NCI-H146 treated with DMSO at 0.1 percent for 48 hours (cell line): ENCODE results near the gene DNAJA3.
"Not testable (repeated sequence)": the region's sequence is repeated elsewhere in the genome, so short reads cannot be mapped to it uniquely, and the experiment has no call there.

Experiments
- DNase-seq: peaks from one replicate; lab custom pipeline; 2025; ENCODE audit not compliant: unreplicated experiment; lab: John Stamatoyannopoulos, UW

DNAJA3 gene

DNA sequence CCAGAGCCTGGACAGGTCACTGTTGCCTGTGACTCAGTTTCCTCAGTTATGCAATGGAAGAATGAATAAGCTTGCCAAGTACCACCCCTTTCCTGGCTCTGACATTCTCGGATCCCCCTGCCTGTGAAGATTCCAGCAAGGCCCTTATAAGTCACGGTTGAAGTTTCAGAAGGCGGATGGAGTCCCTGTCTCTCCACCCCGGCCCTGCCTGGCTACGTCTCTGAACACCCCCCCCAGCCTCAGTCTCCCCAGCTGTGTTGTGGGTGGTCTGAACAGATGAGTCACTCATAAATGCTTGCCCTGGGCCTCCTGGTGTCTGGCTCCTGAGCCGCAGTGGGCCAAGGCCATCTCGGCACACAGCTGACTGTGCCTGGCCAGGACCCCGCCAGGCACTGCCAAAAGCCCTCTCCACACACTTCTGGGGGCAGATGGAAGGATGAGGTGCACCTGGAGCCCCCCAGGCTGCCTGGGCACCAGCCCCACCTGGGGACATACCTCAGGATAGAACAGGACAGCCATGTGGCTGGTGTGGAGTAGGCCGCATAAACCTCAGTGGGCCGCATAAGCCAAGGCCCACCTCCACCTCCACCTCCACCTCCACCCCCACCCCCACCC, 38.6 kb upstream of the DNAJA3 start:
- no peak for DNase-seq

DNA sequence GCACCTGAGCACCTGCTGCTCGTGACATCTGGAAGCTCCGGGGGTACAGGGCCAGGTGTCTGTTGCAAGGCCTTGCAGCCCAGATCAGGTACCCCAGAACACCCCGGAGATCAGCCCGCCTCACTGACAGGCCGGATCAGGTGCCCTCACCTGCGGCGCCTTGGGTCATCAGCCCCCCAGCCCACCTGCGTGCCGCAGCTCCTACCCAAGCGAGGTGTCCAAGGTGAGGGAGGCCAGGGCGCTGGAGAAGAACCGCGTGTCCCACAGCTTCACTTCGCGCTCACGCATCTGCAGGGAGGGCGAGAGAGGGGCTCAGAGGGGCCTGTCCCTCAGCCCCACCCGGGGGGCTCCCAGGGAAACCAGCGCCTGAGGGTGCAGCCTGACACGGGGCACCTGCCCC, 37.9 kb upstream of the DNAJA3 start:
- DNase-seq, result no peak

DNA sequence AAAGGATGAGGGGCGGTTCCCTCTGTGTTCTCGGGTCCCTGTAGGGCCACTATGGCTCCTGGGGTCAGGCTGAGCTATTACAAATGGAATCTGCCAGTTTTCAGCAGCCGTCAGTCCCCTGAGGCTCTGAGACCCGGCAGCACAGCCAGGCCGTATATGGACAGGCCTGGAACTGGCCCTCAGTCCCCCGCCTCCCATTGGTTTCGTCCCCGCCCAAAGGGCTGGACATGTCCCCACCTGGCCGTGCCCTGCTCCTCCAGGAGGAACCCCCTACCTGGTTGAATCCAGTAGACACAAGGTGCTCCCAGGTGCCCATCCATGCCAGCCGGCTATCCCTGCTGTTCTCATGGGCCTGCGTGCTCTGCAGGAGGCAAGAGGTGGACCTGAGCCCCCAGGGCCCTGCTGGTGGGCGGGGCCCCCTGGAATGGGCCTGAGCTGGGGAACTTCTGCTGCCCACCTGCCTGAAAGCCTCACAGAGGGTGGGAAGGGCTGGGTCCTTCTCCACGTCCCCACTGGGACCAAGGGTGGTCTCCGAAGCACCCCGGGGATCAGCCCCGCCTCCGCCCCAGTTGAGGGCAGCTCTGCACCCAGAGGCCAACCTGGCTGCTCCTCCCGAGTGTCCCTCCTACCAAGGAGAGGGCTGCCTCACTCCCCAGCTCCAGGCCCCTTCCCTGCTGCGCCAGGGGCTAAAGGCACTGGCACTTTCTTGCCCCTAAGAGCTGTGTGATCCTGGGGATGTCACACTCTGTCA, 37.2 kb upstream of the DNAJA3 start:
- no peak for DNase-seq

DNA sequence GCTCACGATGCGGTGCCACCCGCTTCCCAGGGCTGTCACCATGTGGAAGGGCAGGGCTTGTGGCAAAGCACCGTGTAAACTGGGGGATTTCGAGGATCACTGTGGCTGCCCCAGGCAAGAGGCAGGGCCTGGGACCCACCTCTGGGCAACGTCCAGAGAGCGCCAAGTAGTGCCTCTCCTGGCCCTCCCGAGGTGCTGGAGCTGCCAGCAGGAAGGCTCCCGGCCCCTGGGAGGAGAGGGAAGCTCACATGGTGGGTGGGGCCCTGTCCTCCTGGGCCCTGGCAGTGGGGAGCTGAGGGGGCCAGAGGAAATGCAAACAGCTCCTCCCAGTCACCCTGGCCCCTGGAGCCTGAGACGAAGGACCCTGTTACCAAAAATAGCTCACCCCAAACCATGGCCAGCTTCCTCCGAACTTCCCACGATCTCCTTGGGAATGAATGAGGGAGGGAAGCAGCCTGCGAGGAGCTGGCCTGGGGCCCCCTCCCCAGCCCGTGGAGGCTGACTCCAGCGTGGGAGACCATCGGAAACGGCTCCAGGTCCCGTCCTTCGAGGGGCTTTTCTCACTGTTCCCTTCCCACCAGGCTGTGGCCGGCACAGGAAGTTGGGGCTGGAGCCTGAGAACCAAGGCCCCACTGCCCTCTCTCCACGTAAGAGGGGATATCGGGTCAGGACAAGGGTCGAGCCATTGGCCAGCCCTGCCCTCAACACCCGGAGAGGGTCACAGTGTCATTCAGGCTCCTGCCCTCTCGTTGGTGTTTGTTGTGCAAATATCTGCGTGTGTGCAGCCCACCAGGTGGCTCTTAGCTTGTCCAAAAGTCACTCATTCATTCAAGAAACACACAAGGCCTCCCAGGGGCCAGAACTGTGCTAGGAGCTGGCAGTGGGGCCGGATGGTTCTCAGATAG, 36.4 kb upstream of the DNAJA3 start:
- no peak for DNase-seq

DNA sequence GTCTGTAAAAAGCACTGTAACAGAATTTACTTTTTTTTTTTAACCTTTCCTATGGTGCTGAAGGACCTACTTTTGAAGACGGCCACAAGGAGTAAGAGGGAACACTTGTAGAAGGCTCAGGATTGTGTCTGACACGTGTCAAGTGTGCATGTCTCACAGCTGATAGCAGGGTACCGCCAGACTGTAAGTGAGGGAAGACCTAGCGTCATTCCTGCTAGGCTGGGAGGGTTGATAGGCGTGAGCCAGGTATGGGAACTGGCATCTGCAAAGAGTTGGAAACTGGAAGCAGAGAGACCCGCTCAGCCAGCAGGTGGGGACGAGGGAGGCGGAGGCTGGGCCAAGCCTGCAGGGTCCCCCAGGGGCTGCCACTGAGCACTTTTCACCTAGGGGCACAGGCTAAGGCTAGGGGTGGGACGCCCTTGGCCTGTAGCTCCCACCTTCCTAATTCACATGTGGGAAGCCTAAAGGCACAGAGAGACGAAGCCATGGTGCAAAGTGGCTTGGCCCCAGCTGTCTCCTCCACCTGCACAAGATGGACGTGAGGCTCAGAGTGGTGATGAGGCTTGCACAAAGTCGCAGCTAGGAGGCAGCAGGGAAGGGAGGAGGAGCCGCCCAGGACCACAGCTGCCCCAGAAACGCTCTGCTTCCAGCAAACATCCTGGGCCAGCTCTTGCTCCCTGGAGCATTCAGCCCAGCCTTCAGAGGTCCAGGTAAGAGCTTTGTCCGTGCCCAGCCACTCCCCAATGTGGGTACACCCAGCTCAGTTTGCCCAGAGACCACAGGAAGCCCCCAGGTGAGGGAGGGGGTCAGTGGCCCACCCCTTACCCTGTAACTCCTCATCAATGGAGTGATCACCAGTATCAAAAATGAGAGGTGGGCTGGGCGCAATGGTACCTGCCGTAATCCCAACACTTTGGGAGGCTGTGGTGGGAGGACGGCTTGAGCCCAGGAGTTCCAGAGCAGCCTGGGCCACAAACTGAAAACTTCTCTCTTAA, 35.1 kb upstream of the DNAJA3 start:
- DNase-seq, result no peak

DNA sequence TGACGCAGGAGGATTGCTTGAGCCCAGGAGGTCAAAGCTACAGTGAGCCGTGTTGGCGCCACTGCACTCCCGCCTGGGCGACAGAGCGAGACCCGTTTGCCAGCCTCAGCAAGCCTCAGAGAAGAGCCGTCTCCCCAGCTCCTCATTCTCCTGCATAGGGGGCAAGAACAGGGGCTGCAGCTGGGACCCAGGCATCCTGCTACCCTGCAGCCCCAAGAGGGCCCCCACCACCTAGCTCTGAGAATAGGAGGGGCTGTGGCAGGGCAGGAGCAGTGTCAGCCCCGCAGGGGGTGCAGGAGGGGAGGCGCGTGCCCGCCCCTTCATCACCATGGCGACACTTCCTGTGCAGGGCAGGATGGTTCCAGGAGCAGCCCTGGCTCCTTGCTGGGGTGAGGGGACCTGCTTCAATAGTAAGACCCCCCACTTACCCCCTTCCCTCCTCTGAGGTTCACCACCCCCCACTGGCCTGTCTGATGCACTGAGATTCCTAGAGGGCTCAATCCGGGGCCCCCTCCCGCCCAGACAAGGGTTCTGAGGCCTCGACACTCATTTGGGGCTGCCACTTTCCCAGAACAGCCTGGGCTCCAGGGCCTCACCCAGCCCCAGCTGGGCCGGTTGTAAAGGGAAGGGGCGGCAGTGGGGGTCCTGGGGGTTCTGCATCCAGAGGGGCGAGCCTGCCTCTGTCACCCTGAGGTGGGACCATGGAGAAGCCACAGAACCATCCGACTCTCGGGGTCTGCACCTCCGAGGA, 33.9 kb upstream of the DNAJA3 start:
- DNase-seq, result no peak

DNA sequence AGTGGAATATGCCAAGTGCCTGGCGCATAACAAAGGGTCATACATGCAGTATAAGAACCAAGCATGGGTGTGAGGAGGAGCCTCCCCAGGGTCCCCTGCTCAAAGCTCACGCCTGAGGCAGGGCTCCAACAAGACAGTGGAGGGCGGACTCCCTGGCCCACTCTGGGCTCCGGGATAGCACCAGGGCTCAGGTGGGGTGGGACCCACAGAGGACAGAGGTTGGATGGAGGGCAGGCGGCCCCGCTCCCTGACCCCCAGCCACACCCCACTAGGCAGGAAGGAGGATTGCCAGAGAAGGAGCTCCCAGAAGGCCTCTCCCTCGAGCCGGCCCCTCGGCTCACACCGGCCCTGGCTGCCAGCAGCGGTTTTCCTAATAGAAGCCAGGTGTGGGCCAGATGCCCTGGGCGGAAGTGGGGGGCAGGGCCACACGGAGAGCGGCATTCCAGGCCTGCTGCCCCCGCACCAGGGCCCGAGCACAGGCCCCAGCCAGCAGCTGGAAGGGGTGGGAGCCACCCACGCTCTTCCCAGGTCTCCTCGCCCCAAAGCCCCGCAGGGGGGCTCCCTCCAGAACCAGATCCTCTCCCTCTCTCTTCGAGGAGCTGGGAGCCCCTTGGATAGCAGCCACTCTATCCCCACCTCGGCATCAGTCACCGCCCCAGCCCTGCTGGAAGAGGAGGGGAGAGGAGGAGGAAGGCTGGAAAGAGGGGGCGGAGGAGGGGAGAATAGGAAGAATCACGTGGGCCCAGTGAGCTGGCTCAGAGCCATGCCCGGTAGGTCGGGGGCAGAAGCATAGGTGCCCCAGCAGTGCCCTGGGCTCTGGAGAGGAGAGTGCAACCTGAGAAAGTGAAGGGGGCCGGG, 33.1 kb upstream of the DNAJA3 start:
- no peak for DNase-seq

DNA sequence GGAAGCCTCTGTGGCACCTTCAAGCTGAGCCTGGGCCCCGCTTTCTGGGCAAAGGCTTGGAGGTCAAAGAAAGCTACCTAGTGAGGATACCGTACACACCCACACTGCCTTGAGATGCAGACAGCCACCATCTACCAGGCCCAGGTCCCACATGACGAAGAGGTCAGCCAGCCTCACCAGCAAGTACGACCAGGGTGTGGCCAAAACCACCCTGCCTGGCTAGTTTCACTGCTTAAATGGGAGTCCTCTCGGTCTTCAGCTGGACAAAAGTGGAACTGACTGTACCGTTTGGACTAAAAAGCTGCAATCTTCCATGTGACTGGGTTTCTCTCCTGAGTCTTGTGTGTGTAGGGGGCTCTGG, 32.4 kb upstream of the DNAJA3 start:
- DNase-seq, result no peak

DNA sequence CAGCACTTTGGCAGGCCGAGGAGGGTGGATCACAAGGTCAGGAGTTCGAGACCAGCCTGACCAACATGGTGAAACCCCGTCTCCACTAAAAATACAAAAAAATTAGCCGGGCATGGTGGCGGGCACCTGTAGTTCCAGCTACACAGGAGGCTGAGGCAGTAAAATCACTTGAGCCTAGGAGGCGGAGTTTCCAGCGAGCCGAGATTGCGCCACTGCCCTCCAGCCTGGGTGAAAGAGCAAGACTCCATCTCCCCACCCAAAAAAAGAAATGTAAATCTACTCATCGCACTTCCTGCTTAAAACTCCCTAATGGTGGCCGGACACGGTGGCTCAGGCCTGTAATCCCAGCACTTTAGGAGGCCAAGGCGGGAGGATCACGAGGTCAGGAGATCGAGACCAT, 31.8 kb upstream of the DNAJA3 start:
- not testable (repeated sequence) for DNase-seq

DNA sequence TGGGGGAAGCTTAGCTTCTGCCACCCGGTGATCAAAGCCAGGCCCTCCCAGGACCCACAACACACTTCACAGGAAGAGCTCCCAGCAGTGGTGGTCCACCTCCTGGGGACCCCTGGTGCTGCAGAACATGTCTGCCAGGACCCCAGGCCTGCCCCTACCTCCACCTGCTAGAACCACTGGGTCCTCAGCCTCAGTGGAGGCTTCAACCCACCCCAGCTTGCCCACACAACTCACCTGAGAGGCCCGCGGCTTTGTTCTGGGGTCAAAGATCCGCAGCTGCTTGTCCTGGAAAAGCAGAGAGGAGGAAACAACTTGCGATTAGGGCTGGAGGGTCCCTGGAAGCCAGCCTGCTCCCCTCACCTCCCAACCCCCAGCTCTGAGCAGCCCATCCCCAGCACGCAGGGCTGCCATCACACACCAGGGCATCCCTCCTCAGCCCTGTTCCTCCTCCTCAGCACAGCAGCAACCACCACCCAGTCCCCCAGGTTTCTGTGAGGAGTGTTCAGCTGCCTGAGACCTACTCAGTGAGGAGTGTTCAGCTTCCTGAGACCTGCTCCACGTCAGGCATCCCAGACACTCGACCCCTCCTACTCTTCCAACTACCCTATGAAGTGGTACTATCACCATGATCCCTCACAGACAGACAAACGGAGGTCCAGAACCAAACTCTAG, 30.5 kb upstream of the DNAJA3 start:
- no peak for DNase-seq

DNA sequence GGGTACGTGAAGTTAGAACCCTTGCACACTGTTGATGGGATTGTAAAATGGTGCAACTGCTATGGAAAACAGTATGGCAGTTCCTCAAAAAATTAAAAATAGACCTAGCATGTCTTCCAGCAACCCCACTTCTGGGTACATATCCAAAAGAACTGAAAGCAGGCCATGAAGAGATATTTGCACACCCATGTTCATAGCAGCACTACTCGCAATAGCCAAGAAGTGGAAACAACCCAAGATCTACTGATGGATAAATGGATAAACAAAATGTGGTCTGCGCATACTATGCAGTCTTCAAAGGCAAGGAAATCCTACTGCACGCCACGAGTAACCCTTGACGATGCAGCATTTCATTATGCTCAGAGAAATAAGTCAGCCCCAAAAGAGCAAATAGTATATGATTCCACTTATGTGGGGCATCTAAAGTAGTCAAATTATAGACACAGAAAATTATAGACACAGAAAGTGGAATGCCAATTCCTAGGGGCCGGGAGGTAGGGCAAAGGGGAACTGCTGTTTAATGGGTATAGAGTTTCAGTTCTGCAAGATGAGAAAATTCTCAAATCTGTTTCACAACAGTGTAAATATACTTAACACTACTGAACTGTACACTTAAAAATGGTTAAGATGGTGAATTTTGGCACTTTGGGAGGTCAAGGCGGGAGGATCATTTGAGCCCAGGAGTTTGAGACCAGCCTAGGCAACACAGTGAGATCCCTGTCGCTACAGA, 26.5 kb upstream of the DNAJA3 start:
- no peak for DNase-seq

DNA sequence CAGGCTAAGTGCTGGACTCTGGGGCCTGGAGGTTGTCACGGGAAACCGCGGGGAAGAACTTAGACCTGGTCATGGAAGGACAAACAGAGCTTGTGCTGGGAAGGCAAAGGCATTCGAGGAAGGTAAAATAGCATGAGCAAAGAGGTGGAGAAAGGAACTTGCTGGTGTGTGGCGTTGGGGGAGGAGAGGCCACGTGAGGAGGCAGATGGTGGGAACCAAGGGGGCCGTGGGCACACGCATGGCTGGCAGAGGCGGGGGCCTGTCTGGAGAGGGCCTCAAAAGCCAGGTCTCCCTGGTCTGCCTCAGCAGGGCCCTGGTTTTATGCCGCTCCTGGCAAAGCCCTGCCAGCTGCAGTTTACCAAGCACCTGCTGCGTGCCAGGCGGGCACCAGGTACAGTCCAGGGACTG, 24.6 kb upstream of the DNAJA3 start:
- no peak for DNase-seq

DNA sequence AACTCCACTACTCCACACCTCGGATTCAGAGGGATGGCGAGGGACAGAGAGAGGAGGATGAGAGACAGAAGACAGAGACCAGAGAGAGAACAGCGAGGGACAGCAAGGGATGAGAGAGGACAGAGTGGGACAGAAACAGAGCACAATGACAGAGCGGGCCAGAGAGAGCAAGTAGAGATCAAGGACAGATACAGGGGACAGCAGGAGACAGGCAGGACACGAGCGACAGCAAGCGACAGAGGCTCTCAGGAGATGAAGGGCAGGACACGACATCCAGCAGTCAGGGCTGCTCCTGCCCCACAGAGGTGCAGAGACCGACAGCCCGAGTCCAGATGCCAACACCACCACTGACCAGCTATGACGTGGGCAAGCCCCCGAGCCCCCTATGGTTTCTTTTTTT, 24.2 kb upstream of the DNAJA3 start:
- DNase-seq, result no peak

DNA sequence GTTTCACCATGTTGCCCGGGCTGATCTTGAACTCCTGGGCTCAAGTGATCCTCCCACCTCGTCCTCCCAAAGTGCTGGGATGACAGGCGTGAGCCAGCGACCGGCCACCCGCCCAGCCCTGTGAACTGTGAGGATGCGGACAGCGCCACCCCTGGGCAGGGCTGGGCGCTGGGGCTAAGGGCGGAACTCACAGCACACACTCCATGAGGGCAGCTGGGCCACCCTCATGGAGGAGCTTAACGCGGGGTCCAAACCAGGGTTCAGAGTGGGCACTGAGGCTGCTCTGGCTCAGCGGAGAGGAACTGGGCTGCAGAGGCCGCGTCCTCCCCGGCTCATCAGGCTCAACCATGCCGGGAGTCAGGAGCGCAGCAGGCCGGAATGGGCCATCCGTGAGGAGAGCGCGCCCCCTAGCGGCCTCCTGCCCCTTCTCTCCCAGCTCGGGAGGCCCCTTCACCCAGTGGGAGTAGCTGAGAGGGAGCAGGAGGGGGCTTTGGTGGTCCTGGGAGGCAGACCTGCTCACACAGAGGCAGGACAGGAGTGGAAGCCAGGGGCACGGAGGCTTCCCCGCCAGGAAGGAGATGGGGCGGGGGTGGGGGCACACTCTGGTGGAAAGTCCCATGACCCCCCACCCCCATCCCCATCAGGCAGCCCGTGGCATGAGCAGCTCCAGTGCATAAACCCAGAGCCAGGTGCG, 23.1 kb upstream of the DNAJA3 start:
- no peak for DNase-seq

DNA sequence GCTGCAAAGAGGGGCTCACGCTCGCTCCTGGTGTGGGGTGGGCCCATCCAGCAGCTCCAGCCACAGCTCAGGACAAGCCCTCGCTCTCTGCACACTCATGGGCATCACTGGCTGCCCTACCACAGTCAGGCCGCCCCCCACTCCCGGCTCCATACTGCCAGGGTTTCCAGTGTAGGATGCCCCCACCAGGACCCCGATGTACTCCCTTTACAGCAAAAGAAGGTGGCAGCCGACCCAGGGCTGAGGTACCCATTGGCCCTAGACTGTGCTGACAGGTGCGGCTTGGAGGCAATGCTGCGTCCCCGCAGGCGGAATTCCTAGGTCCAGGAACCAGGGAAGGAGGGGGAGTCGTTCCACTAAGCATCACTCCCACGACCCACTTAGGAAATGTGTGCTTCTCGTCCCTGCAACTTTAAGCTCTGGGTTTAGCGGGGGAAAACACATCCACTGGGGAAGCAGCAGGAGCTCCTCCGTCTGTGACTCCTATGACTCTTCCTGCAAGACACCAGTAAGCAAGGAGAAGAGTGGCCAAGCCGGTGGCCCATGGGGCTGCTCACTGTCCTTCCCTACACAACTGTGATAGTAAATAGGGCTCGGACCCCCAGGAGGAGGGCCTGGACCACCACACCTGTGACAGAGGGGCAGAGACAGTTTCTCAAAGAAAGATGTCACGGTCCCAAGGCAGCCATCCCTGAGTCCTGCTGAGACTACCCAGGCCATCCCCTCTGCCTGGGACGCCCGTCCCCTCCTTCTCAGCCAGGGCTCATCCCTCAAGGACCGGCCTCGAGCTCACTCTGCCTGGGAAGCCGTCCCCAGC, 22.3 kb upstream of the DNAJA3 start:
- DNase-seq, result no peak

DNA sequence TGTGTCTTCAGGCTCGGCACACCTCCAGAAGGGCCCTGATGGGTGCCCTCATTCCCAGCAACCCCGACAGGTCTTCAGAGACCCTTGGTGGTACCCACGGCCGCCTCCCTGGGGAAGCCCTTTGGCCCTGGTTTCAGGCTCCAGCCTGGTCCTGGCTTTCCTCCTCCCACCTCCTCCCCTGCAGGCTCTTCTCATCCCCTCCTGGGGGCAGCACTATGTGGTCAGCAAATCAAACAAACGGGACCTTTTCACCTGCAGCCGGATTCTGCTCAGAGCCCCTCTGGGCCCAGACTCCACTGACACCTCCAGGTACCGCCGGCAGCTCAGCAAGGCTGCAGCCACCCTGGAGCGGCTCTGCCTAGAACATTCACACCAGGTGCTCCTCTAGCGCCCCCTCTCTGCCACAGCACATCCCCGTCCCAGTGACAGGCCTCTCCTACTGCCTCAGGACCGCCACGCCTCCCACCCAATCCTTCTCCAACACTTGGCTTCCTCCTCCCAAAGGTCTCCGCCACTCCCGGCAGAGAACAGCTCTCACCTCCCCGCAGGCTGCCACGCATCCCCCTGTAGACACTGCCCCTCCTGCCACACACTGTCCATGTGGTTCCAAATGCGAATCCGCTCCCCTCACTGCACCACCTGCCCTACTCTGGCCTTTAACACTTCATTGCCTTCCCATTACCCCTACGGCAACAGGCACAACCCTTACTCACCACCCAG, 21.3 kb upstream of the DNAJA3 start:
- no peak for DNase-seq
